Fibroblast of skin of abdomen (primary cell): ENCODE data around the gene MAP3K7CL.
"Not testable (repeated sequence)": the region's sequence is repeated elsewhere in the genome, so short reads cannot be mapped to it uniquely, and the experiment has no call there.

Source experiments
- DNase-seq: peaks from one replicate; pipeline ENCODE4 v3.0.0-alpha.2; 2013

The MAP3K7CL gene

DNA sequence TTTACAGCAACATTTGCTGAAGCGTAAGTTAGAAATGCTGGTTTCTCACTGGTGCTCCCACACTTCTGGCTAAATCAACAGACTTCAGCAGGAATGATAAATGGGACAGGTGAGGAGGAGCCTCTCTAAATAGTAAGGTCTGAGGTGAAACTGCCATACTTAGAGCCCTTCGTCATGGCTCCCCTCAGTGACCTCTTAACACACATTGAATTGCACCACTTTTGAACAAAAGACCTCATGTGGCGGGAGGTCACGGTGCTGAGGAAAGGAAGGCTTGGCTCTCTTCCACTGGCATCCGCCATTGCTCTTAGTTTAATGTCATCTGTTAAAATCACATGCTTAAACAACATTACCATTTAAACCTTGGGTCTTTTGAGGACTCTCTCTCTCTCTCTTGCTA, 3.4 kb downstream of the MAP3K7CL start:
- DNase-seq: no peak

DNA sequence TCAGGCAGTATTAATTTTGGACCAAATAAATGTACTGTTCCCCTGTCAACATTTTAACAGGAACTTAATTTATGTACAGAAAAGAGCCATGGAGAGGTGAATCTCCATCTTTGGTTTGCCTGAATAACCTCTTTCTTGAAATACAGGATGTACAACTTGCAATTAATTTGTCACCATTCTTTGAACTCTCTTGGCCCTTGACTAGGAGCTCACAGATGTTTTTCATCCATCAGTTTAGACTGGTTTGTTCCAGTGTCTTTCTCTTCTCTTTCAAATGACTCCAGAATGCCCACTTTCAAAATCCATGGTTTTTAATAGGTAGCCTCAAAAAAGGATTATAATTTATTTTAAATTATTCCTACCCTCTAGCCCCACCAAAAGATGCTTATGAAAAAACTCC, 5.0 kb downstream of the MAP3K7CL start:
- peak; percentile 14 for DNase-seq

DNA sequence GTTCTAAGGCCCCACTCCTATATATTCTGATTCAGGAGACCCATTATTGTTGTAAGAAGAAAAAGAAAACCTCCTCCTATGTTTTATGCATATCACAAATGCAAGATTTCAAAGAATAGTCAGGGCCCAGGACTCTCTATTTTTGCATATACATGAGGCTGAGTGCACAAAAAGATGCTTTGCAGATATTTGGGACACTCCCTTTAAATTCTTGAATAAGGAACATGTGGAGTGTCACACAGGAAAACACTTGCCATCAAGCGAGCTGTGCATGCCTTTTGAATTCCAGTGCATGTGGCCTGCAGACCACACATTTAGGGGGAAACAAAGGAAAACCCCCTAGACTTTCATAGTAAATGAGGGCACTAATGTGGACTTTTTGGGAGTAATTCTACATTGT, 5.6 kb downstream of the MAP3K7CL start:
- DNase-seq: no peak

DNA sequence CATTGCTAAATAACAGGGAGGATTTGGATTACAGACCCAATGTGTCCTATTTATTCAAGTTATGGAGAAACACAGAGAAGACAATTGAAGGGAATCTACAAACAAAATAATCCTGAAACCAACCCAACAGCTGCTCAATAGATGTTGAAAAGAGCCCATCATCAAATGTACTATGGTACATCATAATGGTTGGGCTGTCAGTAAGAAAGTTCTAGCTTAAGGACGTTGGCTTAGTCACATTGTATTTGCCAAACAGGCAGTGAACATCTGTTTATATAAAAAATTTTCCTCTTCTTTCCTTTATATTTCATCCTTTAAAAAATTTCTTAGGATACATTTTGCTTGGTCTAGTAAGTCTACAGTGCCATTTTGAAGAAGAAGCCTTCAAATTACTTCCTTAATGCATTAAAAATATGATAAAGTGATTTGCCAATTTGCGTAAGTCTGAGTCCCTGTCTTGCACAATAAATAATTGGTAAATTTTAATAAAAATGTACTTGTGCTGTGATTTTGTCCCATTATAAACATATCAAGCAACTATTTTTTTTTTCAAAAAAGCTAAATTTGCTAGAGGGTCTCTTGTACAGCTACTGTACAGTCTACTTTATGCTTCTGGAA, 14.4 kb downstream of the MAP3K7CL start:
- DNase-seq: peak; percentile 32

DNA sequence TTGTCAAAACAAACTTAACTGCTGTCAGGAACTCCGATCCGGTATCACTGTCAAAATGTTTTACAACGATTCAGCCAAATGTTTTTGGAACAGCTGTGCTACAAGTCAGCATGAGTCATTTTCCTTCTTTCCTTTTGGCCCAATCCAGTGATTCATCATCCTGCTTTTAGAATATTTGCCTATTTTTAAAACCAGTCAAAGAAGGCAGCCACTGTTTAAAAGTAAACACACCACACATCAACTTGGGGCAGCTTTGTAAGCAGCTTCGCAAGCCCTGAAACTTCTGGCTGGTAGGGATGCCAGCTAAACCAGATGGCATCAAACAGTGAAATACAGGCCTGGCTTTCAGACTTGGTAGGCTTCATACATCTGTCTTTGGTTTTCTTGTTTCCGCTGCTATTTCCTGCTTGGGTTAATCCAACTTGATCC, 14.9 kb downstream of the MAP3K7CL start:
- peak; percentile 89 for DNase-seq

DNA sequence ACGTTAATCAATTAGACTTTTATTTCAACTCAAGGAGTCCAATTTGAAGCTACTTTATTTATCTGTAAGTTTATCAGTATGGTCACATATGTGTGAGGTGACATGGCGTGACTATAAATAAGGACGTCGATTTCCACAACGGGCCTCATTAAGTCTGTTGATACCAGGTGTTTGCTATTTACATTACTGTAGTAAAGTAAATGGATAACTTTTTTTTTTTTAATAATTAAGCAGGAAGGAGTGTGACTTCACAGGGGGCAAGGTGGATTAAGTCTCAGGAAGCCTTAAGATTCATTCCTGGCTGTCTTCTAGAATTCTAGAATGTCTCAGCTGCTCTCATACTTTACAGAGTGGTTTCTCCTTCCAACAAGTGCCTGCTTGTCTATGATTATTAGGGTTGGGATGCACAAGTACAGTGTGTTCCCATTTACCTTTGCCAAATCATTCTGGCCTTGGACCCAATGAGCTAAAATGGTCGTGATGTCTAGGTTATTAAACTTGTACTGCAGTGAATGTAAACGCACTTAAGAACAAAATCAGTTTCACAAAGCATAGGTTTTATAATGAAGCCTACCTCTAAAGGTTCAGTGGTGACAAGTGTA, 15.5 kb downstream of the MAP3K7CL start:
- no peak for DNase-seq

DNA sequence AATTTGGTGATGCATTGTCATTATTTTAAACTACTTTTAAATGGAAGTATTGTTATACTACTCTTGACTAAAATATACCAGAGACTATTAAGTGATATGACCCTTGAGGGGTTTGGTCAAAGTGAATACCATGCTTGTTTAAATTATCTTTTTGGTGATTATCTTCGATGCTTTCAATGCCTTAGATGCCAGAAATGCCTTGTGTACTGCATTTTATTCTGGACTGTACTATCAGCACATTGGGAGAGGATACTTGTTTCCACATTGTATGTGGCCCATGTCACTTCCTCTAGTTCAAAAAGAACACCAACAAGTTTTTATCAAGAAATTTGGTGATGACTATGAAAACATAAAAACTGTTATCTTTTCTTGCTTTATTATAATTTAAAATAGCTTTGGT, 16.3 kb downstream of the MAP3K7CL start:
- no peak for DNase-seq

DNA sequence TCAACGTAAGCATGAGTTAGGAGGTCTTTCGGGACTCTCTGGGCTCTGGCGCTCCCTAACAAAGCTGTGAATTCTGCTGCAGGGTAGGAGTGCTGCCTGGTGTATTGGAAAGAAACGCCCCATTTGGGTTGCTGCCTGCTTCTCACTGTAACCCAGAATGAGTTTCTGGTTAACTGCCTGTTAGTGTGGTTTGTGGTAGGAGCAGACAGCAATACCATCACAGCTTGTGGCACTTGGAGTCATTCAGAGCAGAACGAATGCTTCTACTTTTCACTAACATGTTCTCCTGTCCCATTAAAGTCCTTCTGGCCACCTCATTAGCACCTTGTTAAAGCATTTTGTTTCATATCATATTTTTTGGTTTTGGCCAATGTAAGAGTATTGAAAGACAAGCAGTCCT, 18.1 kb downstream of the MAP3K7CL start:
- DNase-seq: peak; percentile 84

DNA sequence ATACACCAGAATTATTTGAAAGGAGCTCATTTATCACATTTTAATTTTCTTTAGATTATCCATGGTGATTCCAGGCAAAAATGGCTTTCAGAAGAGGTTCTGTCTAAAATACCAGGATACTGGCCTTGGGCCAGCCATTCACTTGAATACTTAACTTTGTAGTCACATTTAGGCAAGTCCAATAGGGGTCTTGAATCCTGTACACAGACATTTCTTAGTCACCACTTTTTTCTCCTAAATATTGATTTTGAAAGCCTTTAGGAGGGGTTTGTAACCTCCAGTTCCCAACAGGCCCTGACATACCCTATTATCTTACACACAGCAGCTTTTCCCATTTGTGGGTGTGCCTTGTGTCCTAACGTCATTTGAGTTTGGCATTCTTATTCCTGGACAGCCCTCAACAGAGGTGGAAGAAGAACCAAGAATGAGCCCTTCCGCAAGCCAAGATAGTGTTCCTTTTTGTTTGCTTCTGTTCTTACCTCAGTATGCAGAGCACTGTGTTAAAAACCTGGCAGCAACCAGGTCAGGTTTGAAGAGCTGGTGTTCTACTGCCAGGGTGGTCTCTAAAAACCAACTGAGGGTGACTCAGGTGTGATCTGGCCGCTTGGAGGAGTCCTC, 19.5 kb downstream of the MAP3K7CL start:
- DNase-seq: peak; percentile 81

DNA sequence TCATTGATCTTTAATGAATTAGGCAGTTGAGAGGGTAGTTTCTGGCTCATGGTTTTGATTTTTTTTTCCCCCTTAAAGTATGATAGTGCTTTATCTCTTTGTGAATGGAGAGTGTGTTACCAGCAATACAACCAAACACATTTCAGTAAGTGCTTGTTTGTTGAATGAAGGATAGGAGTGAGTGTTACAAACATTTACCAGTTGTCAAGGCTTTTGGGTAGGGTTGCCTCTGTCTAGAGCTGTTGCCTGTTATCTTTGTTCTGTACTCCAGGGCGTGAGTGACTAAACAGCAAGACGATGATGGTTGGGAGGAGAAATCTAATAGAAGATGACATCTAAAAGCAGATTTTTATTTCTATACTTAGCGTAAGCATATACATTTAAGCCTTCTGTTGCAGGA, 21.5 kb downstream of the MAP3K7CL start:
- DNase-seq: no peak

DNA sequence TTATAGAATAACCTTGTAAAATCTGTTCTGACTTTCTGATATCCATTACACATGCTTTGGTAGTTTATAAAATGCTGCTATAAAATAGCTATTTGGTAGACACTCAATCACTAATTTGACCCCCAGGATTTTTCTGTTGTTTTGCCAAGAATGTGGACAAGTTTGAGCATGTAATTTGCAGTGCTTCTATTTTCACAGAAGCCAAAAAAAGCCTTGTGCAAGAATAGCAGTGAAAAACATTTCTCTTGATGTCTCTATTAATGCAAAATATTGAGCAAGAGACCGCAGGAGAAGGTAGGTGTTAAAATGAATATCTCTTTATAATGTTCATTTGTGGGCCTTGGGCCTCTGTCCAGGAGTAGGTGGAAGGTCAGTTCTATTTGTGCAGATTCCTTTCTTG, 22.5 kb downstream of the MAP3K7CL start:
- peak; percentile 75 for DNase-seq

DNA sequence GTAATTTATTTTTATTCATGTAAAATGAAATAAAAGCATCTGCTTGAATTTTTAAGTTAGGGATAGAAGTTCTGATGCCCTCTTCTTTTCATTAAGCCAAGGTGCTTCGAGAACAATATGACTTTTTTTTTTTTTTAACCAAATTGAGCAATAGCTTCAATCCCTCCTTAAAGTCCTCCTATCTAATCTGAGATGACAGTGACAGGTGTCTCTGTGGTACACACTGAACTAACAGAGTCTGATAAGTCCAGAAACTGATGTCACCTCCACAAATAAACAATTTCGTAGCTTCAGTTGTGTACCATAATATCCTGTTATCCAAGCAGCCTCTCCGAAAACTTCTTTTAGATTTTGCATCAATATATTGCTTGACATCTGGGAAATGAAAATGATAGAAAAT, 23.8 kb downstream of the MAP3K7CL start:
- DNase-seq: no peak

DNA sequence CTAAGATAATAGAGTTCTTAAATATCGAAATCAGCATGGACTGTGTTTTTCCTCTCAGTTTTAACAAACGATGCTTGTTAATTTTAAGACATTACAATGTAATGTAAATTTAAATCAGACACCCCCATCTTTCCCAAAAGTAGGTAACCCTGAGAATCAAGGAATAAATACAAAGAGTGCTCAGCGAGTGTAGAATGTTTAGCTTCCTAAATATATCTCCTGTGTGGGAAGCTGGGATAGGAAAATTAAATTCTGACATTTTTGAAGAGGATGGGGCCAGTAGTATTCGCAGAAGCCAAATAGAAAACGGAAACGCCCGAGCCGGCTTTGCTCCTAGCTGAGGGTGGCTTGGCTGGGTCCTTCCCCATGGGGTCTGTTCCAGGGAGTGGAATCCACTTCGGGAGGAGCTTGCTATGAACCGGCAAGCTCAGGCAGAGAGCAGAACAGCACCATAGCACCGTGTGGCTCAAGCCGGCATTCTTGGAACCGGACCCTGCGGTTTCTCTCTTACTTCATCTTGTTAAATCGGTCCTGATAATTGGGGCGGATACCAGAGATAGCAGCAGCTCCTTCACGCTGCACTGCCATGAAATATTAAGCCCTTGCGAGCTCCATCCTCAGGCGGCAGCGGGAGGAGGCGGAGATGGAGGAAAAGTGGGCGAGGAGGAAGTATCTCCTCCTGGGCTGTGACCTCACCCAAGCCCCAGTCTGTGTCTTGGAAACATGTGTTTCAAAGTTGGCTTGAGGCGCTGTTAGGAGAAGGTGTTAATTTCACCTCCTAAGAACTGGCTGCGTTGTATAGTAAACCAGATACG, 24.9 kb downstream of the MAP3K7CL start:
- DNase-seq: peak; percentile 63

DNA sequence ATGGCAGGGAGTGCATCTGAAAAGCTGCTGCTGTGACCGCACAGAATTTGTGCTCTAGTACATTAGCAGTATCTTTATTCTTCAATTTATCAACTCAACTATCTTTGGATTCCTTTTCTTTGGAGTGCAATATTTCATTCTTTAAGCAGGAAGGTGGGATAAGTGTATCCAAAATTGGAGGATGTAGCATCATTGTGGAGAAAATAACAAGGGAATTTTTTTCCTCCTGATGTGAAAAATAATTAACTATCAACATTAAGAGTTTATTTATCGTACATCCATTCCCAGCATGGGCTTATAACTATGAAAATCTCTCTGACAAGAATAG, 25.5 kb downstream of the MAP3K7CL start:
- no peak for DNase-seq

DNA sequence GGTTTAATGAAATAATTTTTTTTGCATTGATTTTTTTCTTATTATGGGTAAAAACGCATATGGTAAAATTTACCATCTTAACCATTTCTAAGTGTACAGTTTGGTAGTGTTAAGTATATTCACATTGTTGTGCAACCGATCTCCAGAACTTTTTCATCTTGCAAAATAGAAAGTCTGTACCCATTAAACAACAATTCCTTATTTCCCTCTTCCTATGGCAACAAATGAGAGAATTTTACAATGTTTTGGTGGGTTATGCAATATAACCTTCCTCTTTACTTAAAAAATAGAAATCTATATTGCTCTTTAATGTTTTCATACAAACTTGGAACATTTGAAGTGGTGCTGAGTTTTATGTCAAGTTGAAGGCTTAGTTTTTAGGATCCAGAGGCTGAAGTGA, 26.6 kb downstream of the MAP3K7CL start:
- DNase-seq: no peak

DNA sequence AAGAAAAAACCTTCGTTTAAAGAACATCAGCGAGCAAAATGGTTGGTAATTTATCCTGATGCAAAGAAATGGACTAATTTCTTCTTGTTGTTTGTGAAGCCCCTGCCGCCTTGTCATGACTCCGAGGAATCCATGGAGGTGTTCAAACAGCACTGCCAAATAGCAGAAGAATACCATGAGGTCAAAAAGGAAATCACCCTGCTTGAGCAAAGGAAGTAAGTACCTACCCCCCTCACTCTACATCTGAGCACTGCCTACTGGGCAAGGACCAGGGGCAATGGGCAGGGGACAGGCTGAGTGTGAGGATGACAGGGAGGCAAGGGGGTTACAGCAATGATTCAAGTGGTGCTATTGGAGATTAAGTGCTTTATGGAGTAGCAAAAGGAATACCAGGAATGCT, 29.4 kb downstream of the MAP3K7CL start:
- no peak for DNase-seq

DNA sequence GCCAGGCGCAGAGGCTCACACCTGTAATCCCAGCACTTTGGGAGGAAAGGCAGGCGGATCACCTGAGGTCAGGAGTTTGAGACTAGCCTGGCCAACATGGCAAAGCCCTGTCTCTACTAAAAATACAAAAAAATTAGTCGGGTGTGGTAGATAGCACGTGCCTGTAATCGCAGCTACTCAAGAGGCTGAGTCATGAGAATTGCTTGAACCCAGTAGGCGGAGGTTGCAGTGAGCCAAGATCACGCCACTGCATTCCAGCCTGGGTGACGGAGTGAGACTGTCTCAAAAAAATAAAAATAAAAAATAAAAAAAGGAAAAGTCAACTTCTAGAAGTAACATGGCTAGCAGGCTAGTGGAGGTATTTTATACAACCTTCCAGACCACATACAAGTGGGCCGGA, 32.4 kb downstream of the MAP3K7CL start:
- peak; percentile 56 for DNase-seq

DNA sequence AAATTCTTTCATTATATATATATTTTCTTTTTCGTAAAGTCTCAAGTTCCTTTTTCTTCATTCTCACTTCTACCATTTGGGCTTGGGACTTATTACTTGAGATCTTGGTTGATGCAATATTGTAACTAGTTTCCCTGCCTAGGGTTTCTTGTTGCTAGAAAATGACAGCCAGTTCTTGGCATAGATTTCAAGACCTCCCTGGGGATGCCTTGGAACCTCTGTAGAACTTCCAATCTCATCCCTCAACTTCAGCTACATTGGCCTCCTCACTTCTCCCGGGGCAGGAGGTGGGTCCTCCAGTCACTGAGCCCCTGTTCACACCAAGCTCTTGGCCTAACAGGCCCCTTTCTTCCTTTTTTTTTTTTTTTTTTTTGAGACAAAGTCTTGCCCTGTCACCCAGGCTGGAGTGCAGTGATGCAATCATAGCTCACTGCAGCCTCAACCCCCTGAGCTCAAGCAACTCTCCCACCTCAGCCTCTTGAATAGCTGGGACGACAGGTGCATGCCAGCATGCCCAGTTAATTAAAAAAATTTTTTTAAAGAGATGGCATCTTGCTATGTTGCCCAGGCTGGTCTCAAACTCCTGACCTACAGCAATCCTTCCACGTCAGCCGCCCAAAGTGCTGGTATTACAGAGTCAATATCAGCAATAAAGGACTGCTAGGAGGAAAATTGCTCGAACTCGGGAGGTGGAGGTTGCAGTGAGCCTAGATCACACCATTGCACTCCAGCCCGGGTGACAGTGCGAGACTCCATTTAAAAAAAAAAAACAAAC, 33.1 kb downstream of the MAP3K7CL start:
- DNase-seq: no peak

DNA sequence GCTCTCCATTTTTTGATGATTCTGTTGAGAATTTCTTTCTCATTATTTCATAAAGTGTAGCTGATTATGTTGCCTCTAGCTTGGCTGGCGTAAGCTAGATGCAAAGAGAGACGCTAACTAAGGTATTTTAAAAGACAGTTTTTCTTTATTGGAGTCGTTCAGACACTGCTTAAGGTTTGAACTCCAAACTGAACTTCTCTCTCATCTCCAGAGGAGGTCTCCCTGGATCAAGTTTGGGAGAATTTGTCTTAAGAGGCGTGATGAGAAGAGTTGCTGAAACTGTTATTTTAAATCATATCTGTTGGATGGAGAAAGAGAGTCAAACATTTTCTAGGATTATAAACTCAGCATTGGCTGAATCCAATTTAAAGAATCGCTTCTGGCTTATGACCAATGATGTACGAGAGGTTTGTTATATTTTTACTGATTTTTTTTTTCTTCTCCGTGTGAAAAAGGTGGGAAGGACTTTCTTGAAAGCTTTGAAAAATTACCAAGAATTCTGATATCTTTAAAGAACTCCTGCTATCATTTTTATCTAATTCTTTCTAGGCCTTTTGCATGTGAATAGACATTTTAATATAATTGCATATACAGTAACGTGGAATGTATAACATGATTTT, 34.0 kb downstream of the MAP3K7CL start:
- DNase-seq: peak; percentile 81

DNA sequence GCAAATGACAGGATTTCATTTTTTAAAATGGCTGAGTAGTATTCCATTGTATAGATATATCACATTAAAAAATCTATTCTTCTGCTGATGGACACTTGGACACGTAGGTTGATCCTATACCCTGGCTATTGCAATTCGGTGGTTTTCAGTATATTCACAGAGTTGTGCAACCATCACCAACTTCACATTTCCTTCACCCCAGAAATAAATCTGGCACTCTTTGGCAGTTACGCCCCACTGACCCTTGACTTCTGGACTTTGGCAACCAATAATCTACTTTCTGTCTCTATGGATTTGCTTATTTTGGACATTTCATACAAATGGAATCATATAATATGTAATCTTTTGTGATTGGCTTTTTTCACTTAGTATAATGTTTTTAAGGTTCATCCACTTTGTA, 35.9 kb downstream of the MAP3K7CL start:
- DNase-seq: no peak

DNA sequence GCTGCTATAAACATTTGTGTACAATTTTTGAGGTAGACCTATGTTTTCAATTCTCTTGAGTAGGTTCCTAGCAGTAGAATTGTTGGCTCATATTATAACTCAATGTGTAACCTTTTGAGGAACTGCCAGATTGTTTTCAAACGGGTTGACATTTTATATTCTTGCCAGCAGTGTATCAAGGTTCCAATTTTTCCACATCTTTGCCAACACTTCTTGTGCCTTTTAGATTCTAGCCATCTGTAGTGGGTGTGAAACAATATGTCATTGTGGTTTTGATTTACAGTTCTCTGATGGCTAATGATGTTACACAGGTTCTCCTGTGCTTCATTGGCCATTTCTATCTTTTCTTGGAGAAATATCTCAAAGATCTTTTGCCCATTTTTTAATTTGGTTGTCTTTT, 36.4 kb downstream of the MAP3K7CL start:
- DNase-seq: no peak

DNA sequence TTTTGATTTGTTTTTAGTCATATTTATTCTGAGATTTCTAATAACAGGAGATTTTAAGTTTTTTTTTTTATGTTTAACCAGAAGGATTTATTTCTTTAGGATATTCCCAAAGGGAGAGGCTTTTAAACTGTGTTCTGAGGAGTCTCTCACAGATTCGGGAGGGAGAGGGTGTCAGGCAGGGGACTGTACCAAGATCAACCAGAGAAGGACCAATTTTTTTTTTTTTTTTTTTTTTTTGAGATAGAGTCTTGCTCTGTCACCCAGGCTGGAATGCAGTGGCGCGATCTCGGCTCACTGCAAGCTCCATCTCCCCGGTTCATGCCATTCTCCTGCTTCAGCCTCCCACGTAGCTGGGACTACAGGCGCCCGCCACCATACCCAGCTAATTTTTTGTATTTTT, 37.0 kb downstream of the MAP3K7CL start:
- DNase-seq: not testable (repeated sequence)
